HG03571 (cell line): ENCODE measurements around the gene CISD1.
"Not testable (repeated sequence)": the region's sequence is repeated elsewhere in the genome, so short reads cannot be mapped to it uniquely, and the experiment has no call there.

Experiments
- ATAC-seq: cut with Tn5 transposase; IDR thresholded peaks from one replicate; pipeline ENCODE4 v1.9.1; 2021; ENCODE audit not compliant: unreplicated experiment

Gene CISD1

DNA sequence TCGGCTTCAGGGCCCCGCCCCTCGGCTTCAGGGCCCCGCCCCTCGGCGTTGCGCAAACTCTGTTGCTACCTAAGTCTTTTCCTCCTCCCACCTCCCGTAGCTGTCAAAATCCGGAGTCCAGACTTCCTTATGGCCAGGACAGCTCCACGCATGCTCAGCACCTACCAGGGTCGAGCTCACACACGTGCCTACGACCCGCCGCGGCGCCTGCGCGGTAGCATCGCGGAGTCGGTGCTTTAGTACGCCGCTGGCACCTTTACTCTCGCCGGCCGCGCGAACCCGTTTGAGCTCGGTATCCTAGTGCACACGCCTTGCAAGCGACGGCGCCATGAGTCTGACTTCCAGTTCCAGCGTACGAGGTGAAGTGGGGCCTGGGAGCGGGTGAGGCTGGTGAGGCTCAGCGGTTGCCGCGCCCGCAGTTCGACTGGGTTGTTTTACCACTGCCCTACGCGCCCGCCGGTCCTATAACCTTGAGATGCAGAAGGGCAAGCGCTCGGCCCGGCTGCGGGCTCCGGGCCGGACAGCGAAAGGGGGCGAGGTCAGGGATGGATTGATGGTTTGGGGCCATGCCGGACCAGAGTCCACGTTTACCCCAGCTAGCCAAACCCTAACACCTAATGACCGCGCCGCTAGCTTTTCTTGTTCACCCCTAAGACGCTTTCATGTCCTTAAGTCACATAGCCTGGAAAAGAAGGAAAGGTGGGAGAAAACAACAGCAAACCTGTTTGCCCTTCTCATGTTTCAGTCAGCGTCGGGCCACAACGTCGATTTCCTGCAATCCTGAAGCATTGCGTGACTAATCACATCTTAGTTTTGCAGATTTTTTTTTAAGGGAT is at the start of gene CISD1:
Gene CISD1 (plus strand): TSS at position 217 of the 836 bp plus-strand sequence. CDS start 112 bp downstream, at position 329.
- peak; percentile 60 for ATAC-seq

DNA sequence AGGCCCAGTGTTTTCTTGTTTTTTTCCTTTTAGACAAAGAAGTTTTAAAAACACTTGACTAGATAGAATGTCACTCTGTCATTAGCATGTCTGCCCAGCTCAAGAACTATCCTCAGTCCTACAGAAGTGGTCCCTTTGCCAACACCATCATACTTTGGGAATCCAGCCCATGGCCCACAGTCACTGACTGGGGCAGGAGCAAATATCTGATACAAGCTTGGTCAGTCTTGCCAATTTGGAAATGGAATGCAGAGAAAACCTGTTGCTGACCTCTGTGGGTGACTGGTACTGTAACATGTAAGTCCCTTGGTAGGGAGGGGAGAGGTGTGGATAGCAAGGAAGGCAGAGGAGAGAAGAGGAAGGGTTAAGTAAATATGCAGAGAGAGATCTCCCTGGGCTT is 49.1 kb upstream of the CISD1 start:
- no peak for ATAC-seq

DNA sequence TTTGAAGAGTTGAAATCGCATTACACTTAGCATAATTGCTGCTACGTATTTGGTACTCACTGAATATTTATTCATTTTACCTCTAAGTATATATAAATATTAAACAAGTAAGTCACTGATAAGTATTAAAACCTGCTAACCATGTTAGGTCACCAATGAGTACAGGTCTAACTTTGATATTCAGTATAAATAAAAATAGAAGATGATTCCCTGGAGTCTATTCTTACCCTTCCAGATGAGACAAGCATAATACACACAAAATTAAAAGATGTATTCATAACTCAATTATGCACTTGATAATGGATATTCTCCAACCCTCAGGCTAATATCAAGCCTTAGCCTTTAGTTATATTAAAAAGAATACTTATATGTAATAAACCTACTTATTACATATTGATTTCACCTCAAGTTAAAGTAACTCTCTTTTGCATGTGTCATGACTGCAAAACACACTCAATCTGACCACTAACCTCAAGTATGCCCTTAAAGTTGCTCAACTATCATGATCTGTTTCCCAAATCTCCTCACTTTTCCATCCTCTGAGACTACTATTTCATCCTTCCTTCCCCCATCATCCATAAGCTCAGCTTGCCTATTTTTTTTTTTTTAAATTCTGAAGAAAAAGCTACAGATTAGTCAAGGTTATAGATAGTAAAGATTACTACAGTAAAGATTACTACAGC is 48.1 kb upstream of the CISD1 start:
- no peak for ATAC-seq

DNA sequence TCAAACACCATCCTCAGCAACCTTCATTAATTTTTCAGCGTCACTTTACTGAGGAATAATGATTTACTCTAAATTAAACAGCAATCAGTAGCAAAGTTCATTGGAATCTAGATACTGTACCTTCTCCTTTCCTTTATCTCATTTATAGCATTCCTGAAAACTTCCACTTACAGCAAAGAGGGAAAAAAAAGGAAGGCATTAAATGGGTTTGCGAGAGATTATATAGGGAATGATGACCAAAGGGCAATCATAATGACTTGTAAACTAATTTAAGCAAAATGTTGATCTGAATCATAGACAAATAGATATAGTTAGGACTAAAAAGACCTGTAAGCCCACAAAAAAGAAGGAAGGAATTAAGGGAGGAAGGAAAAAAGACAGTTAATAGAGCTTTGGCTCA is 43.3 kb upstream of the CISD1 start:
- no peak for ATAC-seq

DNA sequence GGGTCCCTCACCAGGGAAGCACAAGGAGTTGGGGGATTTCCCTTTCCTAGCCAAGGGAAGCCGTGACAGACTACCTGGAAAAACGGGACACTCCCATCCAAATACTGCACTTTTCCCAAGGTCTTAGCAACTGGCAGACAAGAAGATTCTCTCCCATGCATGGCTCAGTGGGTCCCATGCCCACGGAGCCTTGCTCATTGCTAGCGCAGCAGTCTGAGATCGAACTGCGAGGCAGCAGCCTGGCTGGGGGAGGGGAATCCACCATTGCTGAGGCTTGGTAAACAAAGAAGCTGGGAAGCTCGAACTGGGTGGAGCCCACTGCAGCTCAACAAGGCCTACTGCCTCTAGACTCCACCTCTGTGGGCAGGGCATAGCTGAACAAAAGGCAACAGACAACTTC is 39.1 kb upstream of the CISD1 start:
- ATAC-seq = not testable (repeated sequence)

DNA sequence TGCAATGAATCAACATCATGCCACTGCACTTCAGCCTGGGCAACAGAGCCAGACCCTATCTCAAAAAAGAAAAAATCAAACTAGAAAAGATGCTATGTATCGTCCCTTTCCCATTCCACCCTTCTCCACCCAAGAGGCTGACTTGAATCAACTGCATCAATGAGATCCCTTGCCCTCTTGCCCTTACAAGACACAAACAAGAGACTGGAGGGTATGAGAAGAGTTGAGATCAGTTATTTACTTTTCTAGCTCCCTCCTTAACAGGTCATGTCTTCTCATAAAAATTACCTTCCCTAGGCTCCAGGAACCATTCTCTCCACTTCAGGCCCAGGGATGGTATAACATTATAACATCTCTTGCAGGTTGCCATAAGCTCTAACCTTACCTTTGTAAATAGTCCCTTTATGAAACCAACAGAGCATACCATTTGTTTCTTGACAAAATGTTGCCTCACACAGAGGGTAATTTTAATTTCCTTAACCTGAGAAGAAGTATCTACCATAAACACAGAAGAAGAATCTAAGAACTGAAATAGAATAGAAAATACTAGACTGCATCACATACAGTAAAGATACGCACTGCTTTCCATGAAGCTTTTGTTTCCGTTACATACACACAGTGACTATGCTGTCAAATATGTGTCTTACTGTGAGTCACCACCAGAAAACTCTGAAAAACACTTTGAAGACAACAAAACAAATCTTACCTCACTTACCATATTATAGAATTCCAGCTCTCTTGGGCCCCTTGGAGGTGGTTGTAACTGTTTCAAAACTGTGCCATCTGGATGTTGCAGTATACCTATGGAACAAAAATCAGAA is 31.7 kb upstream of the CISD1 start:
- no peak for ATAC-seq

DNA sequence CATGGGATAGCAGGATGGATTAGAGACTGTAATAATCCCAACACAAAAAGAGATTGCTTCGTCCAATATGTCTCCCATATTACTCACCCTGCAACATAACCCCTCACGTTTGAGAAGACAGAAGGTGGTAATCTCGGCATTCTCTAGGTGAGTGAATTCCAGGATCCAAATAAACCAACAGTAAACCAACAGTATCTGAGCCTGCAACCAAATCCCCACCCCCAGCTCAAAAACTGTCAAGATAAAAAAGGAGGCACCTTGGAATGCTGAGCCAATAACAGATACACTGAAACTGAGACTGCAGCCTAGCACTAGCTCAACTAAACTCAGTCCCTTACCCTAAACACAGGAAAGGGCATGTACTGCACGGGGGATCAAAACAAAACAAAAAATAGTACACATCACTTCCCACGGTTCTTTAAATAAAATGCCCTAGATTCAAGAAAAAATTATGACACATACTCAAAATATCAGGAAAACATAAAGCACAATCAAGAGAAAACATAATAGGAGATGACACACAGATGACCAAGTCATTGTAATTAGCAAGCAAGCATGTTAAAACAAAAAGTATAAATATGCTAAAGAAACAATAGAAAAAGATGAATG is 29.3 kb upstream of the CISD1 start:
- no peak for ATAC-seq

DNA sequence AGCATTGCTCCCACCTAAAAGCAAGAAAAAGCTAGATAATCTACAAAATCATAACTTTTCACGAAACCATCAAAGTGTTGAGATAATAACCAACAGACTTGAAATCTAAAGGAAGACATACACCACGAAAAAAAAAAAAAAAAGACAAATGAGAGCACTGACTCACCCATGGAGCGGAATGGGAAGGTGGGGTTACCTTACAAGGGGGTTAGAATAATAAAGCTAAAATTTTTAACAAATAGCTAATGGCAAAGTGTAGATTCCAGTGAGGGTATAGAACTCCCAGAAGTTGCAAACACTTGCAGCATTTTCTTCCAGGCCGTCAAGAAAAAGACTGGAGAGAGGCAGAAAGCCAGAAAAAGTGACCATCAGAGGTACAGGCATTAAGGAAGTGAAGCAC is 28.4 kb upstream of the CISD1 start:
- ATAC-seq = no peak

DNA sequence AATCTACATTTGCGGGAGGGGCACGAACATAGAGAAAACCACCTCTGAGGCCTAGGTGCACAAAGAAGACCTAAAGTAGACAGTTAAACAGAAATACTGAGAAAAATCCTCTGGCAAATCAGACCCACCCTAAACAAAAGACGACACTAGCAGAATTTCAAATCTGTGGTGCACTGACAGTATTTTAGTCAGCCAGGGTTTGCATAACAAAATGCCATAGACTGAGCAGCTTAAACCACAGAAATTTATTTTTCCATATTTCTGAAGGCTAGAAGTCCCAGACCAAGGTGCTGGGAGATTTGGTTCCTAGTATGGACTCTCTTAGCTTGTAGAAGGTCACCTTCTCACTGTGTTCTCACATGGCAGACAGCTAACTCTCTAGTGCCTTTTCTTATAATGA is 27.6 kb upstream of the CISD1 start:
- ATAC-seq = no peak

DNA sequence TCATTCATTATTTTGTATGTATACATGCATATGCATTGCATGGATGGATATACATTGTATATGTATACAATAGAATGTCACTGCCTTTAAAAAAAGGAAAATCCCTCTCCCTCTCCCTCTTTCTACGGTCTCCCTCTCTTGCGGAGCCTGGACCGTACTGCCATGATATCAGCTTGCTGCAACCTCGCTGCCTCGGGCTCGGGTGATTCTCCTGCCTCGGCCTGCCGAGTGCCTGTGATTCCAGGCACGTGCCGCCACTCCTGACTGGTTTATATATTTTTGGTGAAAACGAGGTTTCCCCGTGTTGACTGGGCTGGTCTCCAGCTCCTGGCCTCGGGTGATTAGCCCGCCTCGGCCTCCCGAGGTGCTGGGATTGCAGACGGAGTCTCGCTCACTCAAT is 25.7 kb upstream of the CISD1 start:
- no peak for ATAC-seq

DNA sequence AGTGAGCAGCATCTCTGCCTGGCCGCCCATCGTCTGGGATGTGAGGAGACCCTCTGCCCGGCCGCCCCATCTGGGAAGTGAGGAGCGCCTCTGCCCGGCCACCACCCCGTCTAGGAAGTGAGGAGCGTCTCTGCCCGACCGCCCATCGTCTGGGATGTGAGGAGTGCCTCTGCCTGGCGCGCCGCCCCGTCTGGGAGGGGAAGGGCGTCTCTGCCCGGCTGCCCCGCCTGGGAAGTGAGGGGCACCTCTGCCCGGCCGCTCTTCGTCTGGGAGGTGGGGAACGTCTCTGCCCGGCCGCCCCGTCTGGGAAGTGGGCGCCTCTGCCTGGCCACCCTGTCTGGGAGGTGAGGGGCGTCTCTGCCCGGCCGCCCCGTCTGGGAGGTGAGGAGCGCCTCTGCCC is 25.2 kb upstream of the CISD1 start:
- not testable (repeated sequence) for ATAC-seq

DNA sequence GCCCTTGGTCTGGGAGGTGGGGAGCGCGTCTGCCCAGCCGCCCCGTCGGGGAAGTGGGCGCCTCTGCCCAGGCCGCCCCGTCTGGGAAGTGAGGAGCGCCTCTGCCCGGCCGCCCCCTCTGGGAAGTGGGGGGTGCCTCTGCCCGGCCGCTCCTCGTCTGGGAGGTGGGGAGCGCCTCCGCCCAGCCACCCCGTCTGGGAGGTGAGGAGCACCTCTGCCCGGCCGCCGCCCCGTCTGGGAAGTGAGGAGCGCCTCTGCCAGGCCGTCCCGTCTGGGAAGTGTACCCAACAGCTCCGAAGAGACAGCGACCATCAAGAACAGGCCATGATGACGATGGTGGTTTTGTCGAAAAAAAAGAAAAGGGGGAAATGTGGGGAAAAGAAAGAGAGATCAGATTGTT is 24.7 kb upstream of the CISD1 start:
- not testable (repeated sequence) for ATAC-seq

DNA sequence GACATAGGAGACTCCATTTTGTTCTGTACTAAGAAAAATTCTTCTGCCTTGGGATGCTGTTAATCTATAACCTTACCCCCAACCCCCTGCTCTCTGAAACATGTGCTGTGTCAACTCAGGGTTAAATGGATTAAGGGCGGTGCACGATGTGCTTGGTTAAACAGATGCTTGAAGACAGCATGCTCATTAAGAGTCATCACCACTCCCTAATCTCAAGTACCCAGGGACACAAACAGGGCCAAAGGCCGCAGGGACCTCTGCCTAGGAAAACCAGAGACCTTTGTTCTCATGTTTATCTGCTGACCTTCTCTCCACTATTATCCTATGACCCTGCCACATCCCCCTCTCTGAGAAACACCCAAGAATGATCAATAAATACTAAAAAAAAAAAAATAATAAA is 24.3 kb upstream of the CISD1 start:
- ATAC-seq = not testable (repeated sequence)

DNA sequence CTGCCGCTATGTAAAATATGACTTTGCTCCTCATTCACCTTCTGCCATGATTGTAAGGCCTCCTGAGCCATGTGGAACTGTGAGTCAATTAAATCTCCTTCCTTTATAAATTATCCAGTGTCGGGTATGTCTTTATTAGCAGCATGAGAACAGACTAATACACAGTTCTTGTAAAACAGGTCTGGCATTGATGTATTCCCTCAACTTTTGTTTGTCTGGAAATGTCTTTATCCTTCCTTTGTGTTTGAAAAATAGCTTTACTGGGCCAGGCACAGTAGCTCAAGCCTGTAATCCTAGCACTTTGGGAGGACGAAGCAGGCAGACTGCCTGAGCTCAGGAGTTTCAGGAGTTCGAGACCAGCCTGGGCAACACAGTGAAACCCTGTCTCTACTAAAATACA is 15.8 kb upstream of the CISD1 start:
- no peak for ATAC-seq

DNA sequence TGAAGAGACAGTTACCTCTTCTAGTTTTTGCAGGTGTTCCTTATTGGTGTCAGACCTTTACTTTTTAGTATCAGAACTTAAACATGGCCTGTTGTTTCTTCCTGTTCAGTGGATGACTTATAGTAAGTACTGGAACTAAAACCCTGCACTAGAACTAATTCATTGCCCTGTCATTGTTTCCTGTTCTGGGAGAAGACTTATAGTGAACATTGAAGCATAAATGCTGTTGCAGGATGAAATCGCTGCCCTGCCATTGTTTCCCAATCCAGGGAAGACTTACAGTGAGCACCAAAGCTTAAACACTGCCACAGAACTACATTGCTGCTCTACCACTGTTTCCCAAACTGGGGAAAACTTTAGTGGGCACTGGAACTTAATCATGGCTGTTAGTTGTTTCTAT is 14.3 kb upstream of the CISD1 start:
- no peak for ATAC-seq

DNA sequence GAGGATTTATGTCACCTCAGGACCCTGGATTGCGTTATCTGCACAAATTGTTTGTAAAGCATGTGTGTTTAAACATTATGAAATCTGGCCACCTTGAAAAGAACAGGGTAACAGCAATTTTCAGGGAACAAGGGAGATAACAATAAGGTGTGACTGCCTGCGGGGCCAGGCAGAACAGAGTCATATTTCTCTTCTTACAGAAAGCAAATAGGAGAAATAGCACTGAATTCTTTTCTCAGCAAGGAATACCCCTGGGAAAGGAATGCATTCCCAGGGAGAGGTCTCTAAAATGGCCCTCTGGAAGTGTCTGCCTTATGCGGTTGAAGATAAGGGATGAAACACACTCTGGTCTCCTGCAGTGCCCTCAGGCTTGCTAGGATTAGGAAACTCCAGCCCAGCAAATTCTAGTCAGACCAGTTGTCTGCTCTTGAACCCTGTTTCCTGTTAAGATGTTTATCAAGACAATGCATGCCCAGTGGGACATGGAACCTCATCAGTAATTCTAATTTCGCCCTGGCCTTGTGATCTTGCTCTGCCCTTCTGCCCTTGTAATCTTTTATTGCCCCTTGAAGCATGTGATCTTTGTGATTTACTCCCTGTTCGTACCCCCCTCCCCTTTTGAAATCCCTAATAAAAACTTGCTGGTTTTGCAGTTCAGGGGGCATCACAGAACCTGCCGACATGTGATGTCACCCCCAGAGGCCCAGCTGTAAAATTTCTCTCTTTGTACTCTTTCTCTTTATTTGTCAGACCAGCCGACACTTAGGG is 12.8 kb upstream of the CISD1 start:
- ATAC-seq = not testable (repeated sequence)

DNA sequence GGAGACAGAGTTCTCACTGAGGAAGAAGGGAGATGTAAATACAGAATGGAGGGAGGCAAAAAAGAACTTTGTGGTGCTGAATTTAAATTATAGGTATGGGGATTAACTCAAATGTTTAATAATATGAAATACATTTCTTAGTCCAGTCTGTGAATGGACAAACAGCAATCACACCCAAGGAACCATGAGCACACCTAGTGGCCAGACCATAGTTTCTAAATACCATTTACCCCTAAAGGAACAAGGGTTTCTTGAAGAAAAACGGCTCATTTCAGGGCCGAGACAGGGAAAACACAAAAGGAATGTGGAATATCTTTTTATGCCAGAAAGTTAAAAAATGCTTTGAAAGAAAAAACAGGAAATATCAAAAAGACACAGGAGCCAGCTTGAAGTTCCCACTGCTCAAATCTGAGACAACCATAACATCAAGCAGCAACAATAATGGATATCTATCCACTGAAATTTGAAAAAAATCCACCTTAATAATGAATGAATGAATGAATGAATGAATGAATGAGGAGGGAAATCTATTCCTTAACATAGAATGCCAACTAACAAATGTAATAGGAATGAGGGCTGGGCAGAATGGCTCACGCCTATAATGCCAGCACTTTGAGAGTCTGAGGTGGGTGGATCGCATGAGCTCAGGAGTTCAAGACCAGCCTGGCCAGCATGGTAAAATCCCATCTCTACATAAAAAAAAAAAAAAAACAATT is 9.8 kb upstream of the CISD1 start:
- no peak for ATAC-seq

DNA sequence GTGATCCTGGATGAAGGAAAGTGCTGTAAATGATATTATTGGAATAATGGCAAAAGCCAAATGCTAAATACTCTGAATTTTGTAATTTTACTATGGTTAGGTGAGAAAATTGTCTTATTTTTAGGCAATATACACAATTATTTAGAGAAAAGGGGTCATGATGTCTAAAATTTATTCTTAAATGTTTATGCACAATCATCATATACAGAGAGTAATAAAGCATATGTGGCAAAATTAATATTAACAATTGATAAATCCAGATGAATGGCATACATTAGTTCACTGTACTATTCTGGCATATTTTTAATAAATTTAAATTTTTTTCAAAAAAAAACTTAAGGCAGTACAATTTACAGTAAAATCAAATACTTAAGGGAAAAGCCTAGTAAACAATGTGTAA is 8.6 kb upstream of the CISD1 start:
- no peak for ATAC-seq

DNA sequence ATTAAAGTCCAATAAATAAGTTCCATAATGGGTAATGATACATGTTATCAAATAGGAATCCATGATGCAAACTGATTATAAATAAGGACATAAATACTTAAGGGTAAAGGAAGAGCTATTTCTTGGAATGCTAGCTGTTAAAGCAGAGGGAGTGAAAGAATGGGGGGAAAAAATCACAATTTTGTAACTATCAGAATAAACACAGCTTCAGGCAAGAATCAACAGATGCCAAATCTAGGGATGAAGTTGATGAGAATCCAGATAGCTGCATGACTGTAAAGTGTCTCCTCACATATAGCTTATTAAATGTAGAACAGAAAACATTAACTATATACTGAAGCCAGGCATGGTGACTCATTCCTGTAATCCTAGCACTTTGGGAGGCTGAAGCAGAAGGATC is 6.2 kb upstream of the CISD1 start:
- no peak for ATAC-seq

DNA sequence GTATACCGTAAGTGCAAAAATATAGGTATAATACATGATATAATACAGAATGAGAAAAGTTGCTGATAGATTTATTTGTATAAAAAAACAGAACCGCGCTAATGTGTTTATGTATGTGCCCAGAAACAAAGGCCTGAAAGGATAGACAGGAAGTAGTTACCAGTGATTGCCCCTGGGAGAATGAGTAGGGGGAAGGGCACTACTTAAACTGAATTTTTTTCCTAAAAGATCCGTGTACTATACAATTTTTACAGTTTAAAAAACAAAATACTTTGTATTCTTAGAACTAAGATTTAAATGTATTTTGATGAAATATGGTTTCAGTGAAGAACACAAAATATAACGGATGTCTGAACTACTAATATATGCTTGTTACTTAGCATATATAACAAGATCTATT is 4.2 kb upstream of the CISD1 start:
- no peak for ATAC-seq
